Neural cell (in vitro differentiated cells): ENCODE data around the gene TGFBR2. TPM values are rescaled to one million over a fixed set of nuclear protein-coding genes. Genes with fewer than 3 reads are reported as not detected.

Experiments
- H2AFZ ChIP-seq: fragments of 200-600, 300-800 bp; sonication (generic), shearing (Covaris generic); 2 replicates; pipeline ENCODE4 v1.6.0; 2014; ENCODE audit warnings: low read depth, mild to moderate bottlenecking, antibody characterized with exemption, low read length, moderate library complexity
- H3F3A ChIP-seq: fragments of 200-600 bp; shearing (Covaris generic); 2 replicates; pipeline ENCODE4 v1.6.1; 2016; ENCODE audit warnings: mild to moderate bottlenecking, moderate library complexity, mixed read lengths, antibody characterized with exemption, low read length; ENCODE audit not compliant: insufficient read depth, poor library complexity, severe bottlenecking
- H3K27ac ChIP-seq: fragments of 200-600, 300-800 bp; sonication (generic), shearing (Covaris generic); 2 replicates; pipeline ENCODE4 v1.5.1; 2014; ENCODE audit warnings: mild to moderate bottlenecking, low read length, moderate library complexity
- H3K27me3 ChIP-seq: fragments of 300-800, 200-600 bp; sonication (generic), shearing (Covaris generic); 2 replicates; pipeline ENCODE4 v1.6.0; 2014; ENCODE audit warnings: mild to moderate bottlenecking, low read depth, low read length, moderate library complexity; ENCODE audit not compliant: insufficient read depth
- H3K36me3 ChIP-seq: fragments of 300-800, 200-600 bp; sonication (generic), shearing (Covaris generic); 2 replicates; pipeline ENCODE4 v1.5.1; 2014; ENCODE audit warnings: mild to moderate bottlenecking, antibody characterized with exemption, low read length, moderate library complexity; ENCODE audit not compliant: insufficient read depth
- H3K4me2 ChIP-seq: fragments of 300-800, 200-600 bp; sonication (generic), shearing (Covaris generic); 2 replicates; pipeline ENCODE4 v1.6.0; 2014; ENCODE audit warnings: mild to moderate bottlenecking, low read length
- H3K4me3 ChIP-seq: fragments of 300-800, 200-600 bp; sonication (generic), shearing (Covaris generic); 2 replicates; pipeline ENCODE4 v1.5.1; 2014; ENCODE audit warnings: mild to moderate bottlenecking, low read length, moderate library complexity
- H3K79me2 ChIP-seq: fragments of 200-600 bp; shearing (Covaris generic); replicated peaks from 2 replicates; pipeline ENCODE4 v1.6.0; 2014; ENCODE audit warnings: mild to moderate bottlenecking, low read length, moderate library complexity; ENCODE audit not compliant: insufficient read depth
- H3K9ac ChIP-seq: fragments of 300-800, 200-600 bp; sonication (generic), shearing (Covaris generic); 2 replicates; pipeline ENCODE4 v1.6.1; 2016; ENCODE audit warnings: mild to moderate bottlenecking, low read length, mixed read lengths
- H3K9me2 ChIP-seq: fragments of 200-600 bp; shearing (Covaris generic); 2 replicates; pipeline ENCODE4 v1.6.1; 2016; ENCODE audit warnings: mild to moderate bottlenecking, low read length, mixed read lengths; ENCODE audit not compliant: insufficient read depth
- H3K9me3 ChIP-seq: fragments of 200-600, 300-800 bp; sonication (generic), shearing (Covaris generic); 2 replicates; pipeline ENCODE4 v1.6.1; 2016; ENCODE audit warnings: mild to moderate bottlenecking, mixed run types, low read length, moderate library complexity, mixed read lengths
- H4K20me1 ChIP-seq: fragments of 200-600 bp; shearing (Covaris generic); 2 replicates; pipeline ENCODE4 v1.6.1; 2016; ENCODE audit warnings: mild to moderate bottlenecking, mixed run types; ENCODE audit not compliant: insufficient read depth
- EP300 ChIP-seq: fragments of 450-650 bp; conservative IDR thresholded peaks from 2 replicates; pipeline ENCODE4 v1.6.1; 2014; ENCODE audit warnings: antibody characterized with exemption, mild to moderate bottlenecking, moderate library complexity; ENCODE audit not compliant: poor library complexity, severe bottlenecking
- EZH2 ChIP-seq: fragments of 200-600, 300-800 bp; shearing (Covaris generic), sonication (generic); IDR thresholded peaks from 2 replicates; pipeline ENCODE4 v1.6.1; 2014; ENCODE audit warnings: antibody characterized with exemption, low read length, borderline replicate concordance, mild to moderate bottlenecking; ENCODE audit not compliant: insufficient read depth, poor library complexity, severe bottlenecking
- MXI1 ChIP-seq: fragments of 450-650 bp; conservative IDR thresholded peaks from 2 replicates; pipeline ENCODE4 v1.6.1; 2014; ENCODE audit warnings: antibody characterized with exemption, mild to moderate bottlenecking; ENCODE audit not compliant: poor library complexity, severe bottlenecking
- POLR2AphosphoS5 ChIP-seq: IDR thresholded peaks from 2 replicates; pipeline ENCODE4 v1.6.1; 2012
- RAD21 ChIP-seq: fragments of 450-650 bp; conservative IDR thresholded peaks from 2 replicates; pipeline ENCODE4 v1.6.1; 2014; ENCODE audit warnings: antibody characterized with exemption, mild to moderate bottlenecking, moderate library complexity
- SMC3 ChIP-seq: fragments of 450-650 bp; conservative IDR thresholded peaks from 2 replicates; pipeline ENCODE4 v1.6.1; 2014; ENCODE audit warnings: antibody characterized with exemption, mild to moderate bottlenecking, moderate library complexity; ENCODE audit not compliant: poor library complexity
- TAF1 ChIP-seq: IDR thresholded peaks from 2 replicates; pipeline ENCODE4 v1.6.1; 2012; ENCODE audit warnings: low read depth
- polyA plus RNA-seq: library from polyadenylated mRNA; depleted of rRNA; stranded (reverse); fragments of >200 nt; gene quantifications from 2 replicates; pipeline ENCODE4 v1.2.3, GENCODE V29; 2014
- TF ChIP-seq, protein P1 (sequence below): IDR thresholded peaks from 2 replicates; pipeline ENCODE4 v1.6.1; 2012; ENCODE audit warnings: borderline replicate concordance
- TF ChIP-seq, protein P2 (sequence below): fragments of 450-650 bp; IDR thresholded peaks from 2 replicates; pipeline ENCODE4 v1.5.1; 2014; ENCODE audit warnings: antibody characterized with exemption, mild to moderate bottlenecking, moderate library complexity; ENCODE audit not compliant: poor library complexity, severe bottlenecking

TGFBR2 gene
- polyA plus RNA-seq, 1 donor from 2014 or later, result not detected

DNA sequence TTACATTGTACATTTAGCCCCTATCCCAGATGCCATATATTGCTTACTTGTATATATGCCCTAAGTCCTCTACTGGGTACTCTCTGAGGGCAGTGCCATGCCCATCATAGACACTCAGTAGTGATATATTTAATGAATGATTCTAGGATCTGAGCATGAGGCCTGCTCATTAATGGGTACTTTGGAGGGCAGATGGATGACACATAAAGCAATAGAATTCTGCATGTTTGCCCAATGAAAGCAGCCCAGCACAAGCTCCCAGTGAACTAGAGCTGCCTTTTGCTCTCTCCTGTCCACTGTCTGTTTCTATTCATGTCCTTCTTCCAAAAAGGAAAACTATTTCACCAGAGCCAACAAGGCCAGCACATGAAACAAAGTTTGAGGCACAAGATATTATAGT is 63.9 kb downstream of the TGFBR2 start:
- Histone ChIP-seq H3K9me2 (no peaks in the 10 kb centered on the region), H4K20me1 (no peaks in the 10 kb centered on the region), H3K79me2 (no peaks in the 10 kb centered on the region), H3K36me3 (no peaks in the 10 kb centered on the region), H3K27me3 (no peaks in the 10 kb centered on the region), H3K9ac (no peak overlapping the region), H3F3A (no peaks in the 10 kb centered on the region), H3K4me3 (no peak overlapping the region), H2AFZ (no peak overlapping the region), H3K4me2 (no peak overlapping the region), H3K9me3 (no peaks in the 10 kb centered on the region), H3K27ac (no peak overlapping the region)
- TF ChIP-seq MXI1 (no peak), TAF1 (no peak), POLR2AphosphoS5 (no peak), EP300 (no peak), SMC3 (no peak), EZH2 (no peak), RAD21 (no peak)
- TF ChIP-seq, protein P1, sequence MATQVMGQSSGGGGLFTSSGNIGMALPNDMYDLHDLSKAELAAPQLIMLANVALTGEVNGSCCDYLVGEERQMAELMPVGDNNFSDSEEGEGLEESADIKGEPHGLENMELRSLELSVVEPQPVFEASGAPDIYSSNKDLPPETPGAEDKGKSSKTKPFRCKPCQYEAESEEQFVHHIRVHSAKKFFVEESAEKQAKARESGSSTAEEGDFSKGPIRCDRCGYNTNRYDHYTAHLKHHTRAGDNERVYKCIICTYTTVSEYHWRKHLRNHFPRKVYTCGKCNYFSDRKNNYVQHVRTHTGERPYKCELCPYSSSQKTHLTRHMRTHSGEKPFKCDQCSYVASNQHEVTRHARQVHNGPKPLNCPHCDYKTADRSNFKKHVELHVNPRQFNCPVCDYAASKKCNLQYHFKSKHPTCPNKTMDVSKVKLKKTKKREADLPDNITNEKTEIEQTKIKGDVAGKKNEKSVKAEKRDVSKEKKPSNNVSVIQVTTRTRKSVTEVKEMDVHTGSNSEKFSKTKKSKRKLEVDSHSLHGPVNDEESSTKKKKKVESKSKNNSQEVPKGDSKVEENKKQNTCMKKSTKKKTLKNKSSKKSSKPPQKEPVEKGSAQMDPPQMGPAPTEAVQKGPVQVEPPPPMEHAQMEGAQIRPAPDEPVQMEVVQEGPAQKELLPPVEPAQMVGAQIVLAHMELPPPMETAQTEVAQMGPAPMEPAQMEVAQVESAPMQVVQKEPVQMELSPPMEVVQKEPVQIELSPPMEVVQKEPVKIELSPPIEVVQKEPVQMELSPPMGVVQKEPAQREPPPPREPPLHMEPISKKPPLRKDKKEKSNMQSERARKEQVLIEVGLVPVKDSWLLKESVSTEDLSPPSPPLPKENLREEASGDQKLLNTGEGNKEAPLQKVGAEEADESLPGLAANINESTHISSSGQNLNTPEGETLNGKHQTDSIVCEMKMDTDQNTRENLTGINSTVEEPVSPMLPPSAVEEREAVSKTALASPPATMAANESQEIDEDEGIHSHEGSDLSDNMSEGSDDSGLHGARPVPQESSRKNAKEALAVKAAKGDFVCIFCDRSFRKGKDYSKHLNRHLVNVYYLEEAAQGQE, result no peak
- TF ChIP-seq, protein P2, sequence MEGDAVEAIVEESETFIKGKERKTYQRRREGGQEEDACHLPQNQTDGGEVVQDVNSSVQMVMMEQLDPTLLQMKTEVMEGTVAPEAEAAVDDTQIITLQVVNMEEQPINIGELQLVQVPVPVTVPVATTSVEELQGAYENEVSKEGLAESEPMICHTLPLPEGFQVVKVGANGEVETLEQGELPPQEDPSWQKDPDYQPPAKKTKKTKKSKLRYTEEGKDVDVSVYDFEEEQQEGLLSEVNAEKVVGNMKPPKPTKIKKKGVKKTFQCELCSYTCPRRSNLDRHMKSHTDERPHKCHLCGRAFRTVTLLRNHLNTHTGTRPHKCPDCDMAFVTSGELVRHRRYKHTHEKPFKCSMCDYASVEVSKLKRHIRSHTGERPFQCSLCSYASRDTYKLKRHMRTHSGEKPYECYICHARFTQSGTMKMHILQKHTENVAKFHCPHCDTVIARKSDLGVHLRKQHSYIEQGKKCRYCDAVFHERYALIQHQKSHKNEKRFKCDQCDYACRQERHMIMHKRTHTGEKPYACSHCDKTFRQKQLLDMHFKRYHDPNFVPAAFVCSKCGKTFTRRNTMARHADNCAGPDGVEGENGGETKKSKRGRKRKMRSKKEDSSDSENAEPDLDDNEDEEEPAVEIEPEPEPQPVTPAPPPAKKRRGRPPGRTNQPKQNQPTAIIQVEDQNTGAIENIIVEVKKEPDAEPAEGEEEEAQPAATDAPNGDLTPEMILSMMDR, result no peak

DNA sequence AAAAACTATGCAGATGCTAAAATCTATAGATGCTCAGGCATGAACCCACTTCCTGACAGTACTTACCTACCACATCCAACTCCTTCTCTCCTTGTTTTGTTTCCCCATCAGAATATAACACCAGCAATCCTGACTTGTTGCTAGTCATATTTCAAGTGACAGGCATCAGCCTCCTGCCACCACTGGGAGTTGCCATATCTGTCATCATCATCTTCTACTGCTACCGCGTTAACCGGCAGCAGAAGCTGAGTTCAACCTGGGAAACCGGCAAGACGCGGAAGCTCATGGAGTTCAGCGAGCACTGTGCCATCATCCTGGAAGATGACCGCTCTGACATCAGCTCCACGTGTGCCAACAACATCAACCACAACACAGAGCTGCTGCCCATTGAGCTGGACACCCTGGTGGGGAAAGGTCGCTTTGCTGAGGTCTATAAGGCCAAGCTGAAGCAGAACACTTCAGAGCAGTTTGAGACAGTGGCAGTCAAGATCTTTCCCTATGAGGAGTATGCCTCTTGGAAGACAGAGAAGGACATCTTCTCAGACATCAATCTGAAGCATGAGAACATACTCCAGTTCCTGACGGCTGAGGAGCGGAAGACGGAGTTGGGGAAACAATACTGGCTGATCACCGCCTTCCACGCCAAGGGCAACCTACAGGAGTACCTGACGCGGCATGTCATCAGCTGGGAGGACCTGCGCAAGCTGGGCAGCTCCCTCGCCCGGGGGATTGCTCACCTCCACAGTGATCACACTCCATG is 65.3 kb downstream of the TGFBR2 start:
- no peak overlapping the region for H3K4me2 ChIP-seq
- TF ChIP-seq RAD21 (no peak), TAF1 (no peak), MXI1 (no peak), EP300 (no peak), EZH2 (no peak)
- TF ChIP-seq, protein P1, result no peak
- no peaks in the 10 kb centered on the region for H3F3A ChIP-seq
- H2AFZ ChIP-seq, result no peak overlapping the region
- no peak overlapping the region for H3K4me3 ChIP-seq
- no peaks in the 10 kb centered on the region for H3K27me3 ChIP-seq
- no peaks in the 10 kb centered on the region for H3K79me2 ChIP-seq
- no peaks in the 10 kb centered on the region for H3K9me2 ChIP-seq
- no peaks in the 10 kb centered on the region for H3K36me3 ChIP-seq
- no peak overlapping the region for H3K27ac ChIP-seq
- H4K20me1 ChIP-seq, result no peaks in the 10 kb centered on the region
- no peaks in the 10 kb centered on the region for H3K9me3 ChIP-seq
- H3K9ac ChIP-seq, result no peak overlapping the region
